Kidney (tissue), 14 donors: ENCODE measurements around the gene SLC35E2B. TPM values are rescaled to one million over a fixed set of nuclear protein-coding genes. Genes with fewer than 3 reads are reported as not detected.

ENCODE experiments used
- DNase-seq, 5 donors: peaks; one replicate each; pipeline ENCODE4 v3.0.0-alpha.2; 2013 to 2020
- FAIRE-seq: peaks from 2 replicates; lab custom pipeline; 2012; peaks lifted over from hg19 to GRCh38; lab: Jason Lieb, UNC
- H3K27ac ChIP-seq, 2 donors: one replicate each; pipeline ENCODE4 v1.7.0; 2013; ENCODE audit warnings: low read depth in 2 of 2, low read length in 2 of 2, inconsistent platforms in 1 of 2
- H3K27me3 ChIP-seq: one replicate; pipeline ENCODE4 v1.7.1; 2013; ENCODE audit warnings: low read length, inconsistent platforms; ENCODE audit not compliant: control insufficient read depth, insufficient read depth
- H3K36me3 ChIP-seq, 3 donors: one replicate each; pipeline versions ENCODE4 v1.7.0 to v1.7.1; 2013; ENCODE audit warnings: low read length in 3 of 3, control low read depth in 1 of 3, inconsistent platforms in 1 of 3; ENCODE audit not compliant: insufficient read depth in 3 of 3, control insufficient read depth in 2 of 3
- H3K4me1 ChIP-seq, 3 donors: one replicate each; pipeline versions ENCODE4 v1.7.0 to v1.7.1; 2013; ENCODE audit warnings: low read length in 3 of 3, inconsistent platforms in 1 of 3, low read depth in 1 of 3; ENCODE audit not compliant: control insufficient read depth in 2 of 3, insufficient read depth in 2 of 3
- H3K4me3 ChIP-seq, 3 donors: one replicate each; pipeline versions ENCODE4 v1.7.0 to v1.8.1; 2013; ENCODE audit warnings: low read length in 3 of 3, control low read depth in 1 of 3, inconsistent platforms in 1 of 3
- H3K9ac ChIP-seq, 3 donors: one replicate each; pipeline versions ENCODE4 v1.7.0 to v1.7.1; 2013; ENCODE audit warnings: low read length in 3 of 3, control low read depth in 1 of 3, inconsistent platforms in 1 of 3
- H3K9me3 ChIP-seq, 3 donors: one replicate each; pipeline versions ENCODE4 v1.7.0 to v1.7.1; 2013; ENCODE audit warnings: low read length in 3 of 3, control low read depth in 1 of 3, inconsistent platforms in 1 of 3; ENCODE audit not compliant: control insufficient read depth in 2 of 3, insufficient read depth in 1 of 3
- intact Hi-C: fragments of 100-400 bp; cut with DNase I; formaldehyde crosslinking; loops from one replicate; pipeline ENCODE4 v1.11.1; 2022
- polyA plus RNA-seq: library from polyadenylated mRNA; stranded (reverse); fragments of 350-450 nt; fragmentation: Illumina TruSeq; extraction: RNeasy Lipid Tissue Mini Kit (QIAGEN cat#74804); gene quantifications from one replicate; pipeline ENCODE4 v1.2.3, GENCODE V29; 2014; ENCODE audit warnings: low read depth, low replicate concordance; ENCODE audit not compliant: insufficient read depth
- total RNA-seq: library from RNA; stranded (reverse); fragmentation: NEBNext Ultra II Directional; extraction: Animal tissue kit (Norgen Biotek cat#: 25700); gene quantifications from one replicate; pipeline ENCODE4 v1.2.1, GENCODE V29; 2021
- TF ChIP-seq, protein P1 (sequence below): IDR thresholded peaks from 3 replicates; pipeline ENCODE4 v1.5.1; 2012; ENCODE audit warnings: mild to moderate bottlenecking, moderate library complexity, borderline replicate concordance; ENCODE audit not compliant: insufficient read depth; ENCODE audit errors: extremely low read depth
- donor health status: control.
- donor health status: control.
- donor health status: control.
- donor health status: control.
- donor health status: control.
- donor health status: DM: yes; HTN: yes; CAD: no.
- donor health status: Normal renal cell carcinoma (clear cell type).

Gene SLC35E2B
- total and polyA plus RNA-seq, 2 donors from 2014 or later, result 11.3 to 50.2 TPM

DNA sequence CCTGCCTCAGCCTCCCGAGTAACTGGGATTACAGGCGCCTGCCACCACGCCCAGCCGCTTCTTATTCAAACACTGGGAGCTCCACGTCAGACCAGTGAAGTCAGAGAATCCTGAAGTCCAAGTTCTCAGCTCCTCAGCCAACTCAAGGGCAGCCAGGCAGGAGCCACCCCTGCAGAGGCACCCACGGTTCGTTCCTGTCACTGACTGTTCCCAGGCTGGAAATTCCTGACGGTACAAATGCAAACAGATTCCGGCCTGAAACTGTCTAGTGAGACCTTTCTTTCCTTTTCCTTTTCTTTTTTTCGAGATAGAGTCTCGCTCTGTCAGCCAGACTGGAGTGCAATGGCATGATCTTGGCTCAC lies 11.7 kb downstream of the SLC35E2B start:
- Histone ChIP-seq H3K36me3 (no peaks in the 10 kb centered on the region), H3K9me3 (no peaks in the 10 kb centered on the region), H3K4me1 (peaks cover 0 to 19% (median 0%) of the 10 kb centered on the region in 3 donors), H3K27me3 (no peaks in the 10 kb centered on the region), H3K4me3 (no peak overlapping the region), H3K9ac (no peak overlapping the region), H3K27ac (no peak overlapping the region)
- intact Hi-C loops, result no loop called here
- TF ChIP-seq, protein P1, sequence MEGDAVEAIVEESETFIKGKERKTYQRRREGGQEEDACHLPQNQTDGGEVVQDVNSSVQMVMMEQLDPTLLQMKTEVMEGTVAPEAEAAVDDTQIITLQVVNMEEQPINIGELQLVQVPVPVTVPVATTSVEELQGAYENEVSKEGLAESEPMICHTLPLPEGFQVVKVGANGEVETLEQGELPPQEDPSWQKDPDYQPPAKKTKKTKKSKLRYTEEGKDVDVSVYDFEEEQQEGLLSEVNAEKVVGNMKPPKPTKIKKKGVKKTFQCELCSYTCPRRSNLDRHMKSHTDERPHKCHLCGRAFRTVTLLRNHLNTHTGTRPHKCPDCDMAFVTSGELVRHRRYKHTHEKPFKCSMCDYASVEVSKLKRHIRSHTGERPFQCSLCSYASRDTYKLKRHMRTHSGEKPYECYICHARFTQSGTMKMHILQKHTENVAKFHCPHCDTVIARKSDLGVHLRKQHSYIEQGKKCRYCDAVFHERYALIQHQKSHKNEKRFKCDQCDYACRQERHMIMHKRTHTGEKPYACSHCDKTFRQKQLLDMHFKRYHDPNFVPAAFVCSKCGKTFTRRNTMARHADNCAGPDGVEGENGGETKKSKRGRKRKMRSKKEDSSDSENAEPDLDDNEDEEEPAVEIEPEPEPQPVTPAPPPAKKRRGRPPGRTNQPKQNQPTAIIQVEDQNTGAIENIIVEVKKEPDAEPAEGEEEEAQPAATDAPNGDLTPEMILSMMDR, result no peak
- DNase-seq, result peak in 2 of 5 donors; percentile 4 to 29
- no peak for FAIRE-seq

DNA sequence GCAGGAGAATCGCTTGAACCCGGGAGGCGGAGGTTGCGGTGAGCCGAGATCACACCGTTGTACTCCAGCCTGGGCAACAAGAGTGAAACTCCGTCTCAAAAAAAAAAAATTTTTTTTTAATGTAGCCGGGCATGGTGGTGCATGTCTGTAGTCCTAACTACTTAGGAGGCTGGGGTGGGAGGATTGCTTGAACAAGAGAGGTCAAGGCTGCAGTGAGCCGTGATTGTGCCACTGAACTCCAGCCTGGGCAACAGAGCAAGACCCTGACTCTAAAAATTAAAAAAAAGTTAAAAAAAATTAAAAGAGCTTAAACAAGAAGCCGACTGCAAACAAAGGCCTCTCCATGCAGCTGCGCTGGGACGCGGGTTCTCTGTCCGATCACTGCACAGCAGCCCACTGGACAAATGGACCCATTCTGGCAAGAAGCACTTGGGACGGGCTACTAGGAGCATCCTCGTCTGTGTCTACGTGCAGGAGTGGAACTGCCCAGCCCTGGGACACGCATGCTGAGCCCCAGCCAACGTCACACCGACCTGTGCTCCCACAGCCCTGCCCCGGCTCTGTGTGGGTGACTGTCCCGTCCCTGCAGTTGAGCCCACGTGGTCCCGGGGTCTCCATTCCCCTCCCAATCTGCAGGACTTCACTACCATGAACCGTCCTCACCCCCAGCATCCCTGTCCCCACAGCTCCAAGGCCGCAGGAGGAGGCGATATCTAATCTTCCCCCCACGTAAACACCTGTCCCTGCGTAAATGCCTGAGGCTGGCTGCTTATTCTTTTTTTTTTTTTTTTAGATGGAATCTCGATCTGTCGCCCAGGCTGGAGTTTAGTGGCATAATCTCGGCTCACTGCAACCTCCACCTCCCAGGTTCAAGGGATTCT lies 12.3 kb downstream of the SLC35E2B start:
- H3K4me1 ChIP-seq, result peaks cover 0 to 19% (median 0%) of the 10 kb centered on the region in 3 donors
- H3K9me3 ChIP-seq, result no peaks in the 10 kb centered on the region
- H3K9ac ChIP-seq, result no peak overlapping the region
- FAIRE-seq, result no peak
- TF ChIP-seq, protein P1, result no peak
- no peak overlapping the region for H3K4me3 ChIP-seq
- no peaks in the 10 kb centered on the region for H3K27me3 ChIP-seq
- peak in 1 of 5 donors; percentile 32 for DNase-seq
- H3K36me3 ChIP-seq, result no peaks in the 10 kb centered on the region
- intact Hi-C loops, result no loop called here
- no peak overlapping the region for H3K27ac ChIP-seq

DNA sequence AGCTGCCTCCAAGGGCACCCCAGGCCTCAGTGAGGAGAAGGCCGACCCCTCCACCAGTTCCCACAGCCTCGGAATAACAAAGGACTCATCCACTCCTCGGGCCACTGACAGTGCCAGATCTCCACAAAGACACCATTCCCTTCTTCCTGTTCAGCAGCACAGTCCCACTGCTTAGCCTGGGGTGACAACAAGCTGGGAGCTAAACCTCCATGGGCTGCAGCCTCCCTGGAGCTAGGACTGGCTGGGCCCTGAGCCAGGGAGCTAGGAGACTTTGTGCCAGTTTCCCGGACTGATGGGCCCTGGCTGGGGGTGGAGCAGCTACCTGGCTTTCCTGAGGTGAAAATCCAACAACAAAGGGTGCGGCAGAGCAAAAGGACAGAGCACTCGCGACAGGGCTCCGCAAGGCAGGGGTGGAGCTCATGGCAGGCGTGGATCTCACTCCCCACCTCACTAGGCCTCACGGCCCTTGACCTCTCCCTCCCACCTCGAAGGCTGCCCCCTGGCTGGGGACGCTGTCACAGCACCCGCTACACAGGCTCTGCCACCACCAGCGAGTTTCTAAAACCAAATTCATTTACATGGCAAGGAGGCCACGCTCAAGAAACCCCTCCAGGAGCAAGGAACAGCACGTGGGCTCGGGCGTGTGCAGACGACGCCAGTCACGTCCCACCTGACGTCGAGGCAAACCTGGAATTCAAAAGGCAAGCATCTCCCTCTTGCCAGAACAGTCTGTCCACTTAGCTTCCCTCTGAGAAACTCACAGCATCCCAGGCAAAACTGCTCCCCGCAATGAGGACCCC lies 13.8 kb downstream of the SLC35E2B start:
- no peak for FAIRE-seq
- TF ChIP-seq, protein P1, result peak; percentile 46
- H3K4me1 ChIP-seq, result peaks cover 0 to 19% (median 0%) of the 10 kb centered on the region in 3 donors
- intact Hi-C loops, result no loop called here
- H3K27ac ChIP-seq, result peak overlapping the region in 1 of 2 donors; percentile 47
- no peaks in the 10 kb centered on the region for H3K27me3 ChIP-seq
- H3K9ac ChIP-seq, result no peak overlapping the region
- H3K36me3 ChIP-seq, result no peaks in the 10 kb centered on the region
- peak in 4 of 5 donors; percentile 16 to 79 (median 38) for DNase-seq
- no peaks in the 10 kb centered on the region for H3K9me3 ChIP-seq
- H3K4me3 ChIP-seq, result no peak overlapping the region
